Keratinocyte (primary cell): ENCODE results near the gene C10orf95. TPM values are rescaled to one million over a fixed set of nuclear protein-coding genes. Genes with fewer than 3 reads are reported as not detected.
A peak's percentile ranks its signal among the peaks of the same experiment; 100 is the strongest.
"Not testable (repeated sequence)": the region's sequence is repeated elsewhere in the genome, so short reads cannot be mapped to it uniquely, and the experiment has no call there.

Experiments
- DNase-seq: peaks from one replicate; pipeline ENCODE4 v3.0.0-alpha.2; 2011; ENCODE audit warnings: low read depth, missing footprints, low spot score
- FAIRE-seq: peaks from 2 replicates; lab custom pipeline; 2011; peaks lifted over from hg19 to GRCh38; lab: Jason Lieb, UNC
- H2AFZ ChIP-seq: 2 replicates; pipeline ENCODE4 v1.6.0; 2012; ENCODE audit warnings: low read length, control low read depth, inconsistent platforms; ENCODE audit not compliant: control insufficient read depth
- H3K27ac ChIP-seq: 2 replicates; pipeline ENCODE4 v1.5.1; 2011; ENCODE audit warnings: low read length; ENCODE audit not compliant: control insufficient read depth, insufficient read depth
- H3K27me3 ChIP-seq: 3 replicates; pipeline ENCODE4 v1.6.0; 2011; ENCODE audit warnings: low read length; ENCODE audit not compliant: control insufficient read depth, insufficient read depth; ENCODE audit errors: extremely low read depth
- H3K36me3 ChIP-seq, 2 experiments: 2 replicates in 1 of 2; 3 replicates in 1 of 2; pipeline ENCODE4 v1.5.1; 2011; ENCODE audit warnings: low read length in 2 of 2, mild to moderate bottlenecking in 1 of 2; ENCODE audit not compliant: control insufficient read depth in 2 of 2, insufficient read depth in 2 of 2; ENCODE audit errors: extremely low read depth in 1 of 2
- H3K4me1 ChIP-seq: 3 replicates; pipeline ENCODE4 v1.5.1; 2011; ENCODE audit warnings: low read length; ENCODE audit not compliant: control insufficient read depth, insufficient read depth; ENCODE audit errors: extremely low read depth
- H3K4me2 ChIP-seq: 3 replicates; pipeline ENCODE4 v1.6.0; 2011; ENCODE audit warnings: low read depth, low read length; ENCODE audit not compliant: control insufficient read depth, insufficient read depth; ENCODE audit errors: extremely low read depth
- H3K4me3 ChIP-seq, 3 experiments: fragments of 200-600 bp in 1 of 3; sonication (generic) in 1 of 3; 2 replicates in 2 of 3; 3 replicates in 1 of 3; pipeline ENCODE4 v1.5.1; 2011 to 2016; ENCODE audit warnings: low read length in 3 of 3, mild to moderate bottlenecking in 3 of 3, control low read depth in 2 of 3, inconsistent platforms in 1 of 3, low read depth in 1 of 3, mixed read lengths in 1 of 3, mixed run types in 1 of 3, moderate library complexity in 1 of 3; ENCODE audit not compliant: control insufficient read depth in 2 of 3, insufficient read depth in 2 of 3; ENCODE audit errors: extremely low read depth in 1 of 3
- H3K79me2 ChIP-seq: 2 replicates; pipeline ENCODE4 v1.6.0; 2012; ENCODE audit warnings: low read length; ENCODE audit not compliant: control insufficient read depth, insufficient read depth
- H3K9ac ChIP-seq: 3 replicates; pipeline ENCODE4 v1.6.0; 2011; ENCODE audit warnings: low read length; ENCODE audit not compliant: control insufficient read depth, insufficient read depth; ENCODE audit errors: extremely low read depth
- H3K9me1 ChIP-seq: 3 replicates; pipeline ENCODE4 v1.6.0; 2011; ENCODE audit warnings: low read length; ENCODE audit not compliant: control insufficient read depth, insufficient read depth; ENCODE audit errors: extremely low read depth
- H3K9me3 ChIP-seq: 2 replicates; pipeline ENCODE4 v1.5.1; 2012; ENCODE audit warnings: low read depth, low read length; ENCODE audit not compliant: control insufficient read depth
- H4K20me1 ChIP-seq: 3 replicates; pipeline ENCODE4 v1.6.0; 2011; ENCODE audit warnings: low read length; ENCODE audit not compliant: control insufficient read depth, insufficient read depth; ENCODE audit errors: extremely low read depth
- CTCF ChIP-seq, 3 experiments: IDR thresholded peaks in 1 of 3; conservative IDR thresholded peaks in 1 of 3; optimal IDR thresholded peaks in 1 of 3; 2 replicates in 2 of 3; 3 replicates in 1 of 3; pipeline versions ENCODE3 to v1.5.1; 2011; ENCODE audit warnings: low read length in 3 of 3, mild to moderate bottlenecking in 3 of 3, moderate library complexity in 2 of 3, control low read depth in 1 of 3, inconsistent platforms in 1 of 3; ENCODE audit not compliant: insufficient read depth in 2 of 3; ENCODE audit errors: extremely low read depth in 1 of 3
- EZH2 ChIP-seq: IDR thresholded peaks from one replicate; pipeline ENCODE4 v1.6.1; 2012; ENCODE audit warnings: inconsistent platforms, mild to moderate bottlenecking, low read length, moderate library complexity
- dilution Hi-C: fragments of 300-500 bp; cut with MboI; formaldehyde crosslinking; loops from one replicate; pipeline ENCODE4 v1.7.0; 2020; ENCODE audit warnings: low sequenced_read_pairs; ENCODE audit not compliant: extremely low pct_ligation_motif_present
- polyA plus RNA-seq, 5 experiments: library from polyadenylated mRNA; depleted of rRNA in 3 of 5; stranded (reverse) in 3 of 5; stranded (forward) in 1 of 5; unstranded in 1 of 5; fragments of >200 nt; gene quantifications; 1 replicate in 1 of 5; 2 replicates in 3 of 5; 3 replicates in 1 of 5; pipeline versions ENCODE4 v1.2.1 to v1.2.3, GENCODE V29; 2011 to 2012; ENCODE audit warnings: missing spikeins in 2 of 5, low read depth in 1 of 5, low replicate concordance in 1 of 5

The C10orf95 gene
- polyA plus RNA-seq, 1 donor (not counting 4 experiments of a cell fraction or from before 2014, with no cell fraction given) = 0.63 TPM

DNA sequence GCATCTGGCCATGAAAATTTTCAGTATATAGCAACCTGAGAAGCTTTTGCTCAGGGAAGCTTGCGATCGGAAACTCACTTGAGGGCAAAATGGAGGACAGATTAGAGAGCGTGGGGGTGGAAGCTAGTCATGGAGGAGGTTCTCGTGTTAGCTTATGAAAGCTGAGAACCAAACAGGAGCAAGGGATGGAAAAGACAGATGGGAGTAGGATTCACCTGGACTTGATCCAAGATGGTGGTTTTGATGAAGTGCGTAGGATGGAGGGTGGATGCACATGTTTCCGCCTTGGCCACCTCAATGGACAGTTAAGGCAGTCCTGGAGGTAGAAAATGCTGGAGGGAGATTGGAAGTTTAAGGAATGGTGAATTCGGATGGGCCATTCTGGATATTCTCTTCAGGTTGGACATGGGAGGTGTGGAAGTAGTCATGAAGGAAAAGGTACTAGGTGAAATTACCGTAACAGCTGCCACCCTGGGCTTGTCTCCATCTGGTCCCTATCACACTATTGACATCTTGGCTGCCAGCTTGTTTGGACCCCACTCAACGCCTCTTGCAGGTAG lies 6.3 kb upstream of the C10orf95 start:
- no peak overlapping the region for H3K27ac ChIP-seq
- H3K36me3 ChIP-seq = peaks cover 0 to 5% of the 10 kb centered on the region in 2 experiments
- H4K20me1 ChIP-seq = no peaks in the 10 kb centered on the region
- H3K4me2 ChIP-seq = no peak overlapping the region
- no peaks in the 10 kb centered on the region for H3K9me3 ChIP-seq
- dilution Hi-C loops = no loop called here
- no peak overlapping the region for H2AFZ ChIP-seq
- H3K4me3 ChIP-seq = no peak overlapping the region
- DNase-seq (no peak), FAIRE-seq (no peak)
- H3K9me1 ChIP-seq = peaks cover 3% of the 10 kb centered on the region
- H3K4me1 ChIP-seq = peaks cover 22% of the 10 kb centered on the region
- H3K79me2 ChIP-seq = no peaks in the 10 kb centered on the region
- H3K9ac ChIP-seq = no peak overlapping the region
- TF ChIP-seq CTCF (optimal IDR thresholded peaks at IDR 0.05 in 1 of 3, IDR thresholded peaks at IDR 0.05 in 1 of 3, conservative IDR thresholded peaks at IDR 0.05 in 1 of 3; ENCODE audit: extremely low read depth in 1 of 3, insufficient read depth in 2 of 3, low read length in 3 of 3) (no peak), EZH2 (no peak)
- no peaks in the 10 kb centered on the region for H3K27me3 ChIP-seq

DNA sequence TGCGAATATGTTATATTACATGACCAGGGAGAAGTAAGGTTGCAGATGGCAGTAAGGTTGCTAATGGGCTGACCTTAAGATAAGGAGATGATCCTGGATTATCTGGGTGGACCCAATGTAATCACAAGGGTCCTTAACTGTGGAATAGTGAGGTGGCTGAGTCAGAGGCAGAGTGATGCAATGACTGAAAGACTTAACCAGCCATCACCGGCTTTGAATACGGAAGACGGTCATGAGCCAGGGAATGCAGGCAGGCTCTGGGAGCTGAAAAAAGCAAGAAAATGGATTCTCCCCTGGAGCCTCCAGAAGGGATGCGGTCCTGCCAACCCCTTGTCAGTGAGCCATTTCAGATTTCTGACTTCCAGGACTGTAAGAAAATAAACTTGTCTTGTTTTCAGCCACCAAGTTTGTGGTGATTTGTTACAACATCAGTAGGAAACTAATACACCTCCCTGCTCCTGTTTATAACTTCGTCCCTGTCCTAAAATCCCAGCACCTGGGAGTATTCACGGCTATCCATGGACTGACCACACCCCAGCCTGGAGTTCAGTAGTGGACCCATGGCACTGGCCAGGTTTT lies 4.6 kb upstream of the C10orf95 start:
- FAIRE-seq (no peak), DNase-seq (no peak)
- Histone ChIP-seq H3K4me3 (no peak overlapping the region), H3K9ac (no peak overlapping the region), H3K27ac (peak overlapping the region; percentile 24), H3K36me3 (peaks cover 0 to 5% of the 10 kb centered on the region in 2 experiments), H3K9me1 (peaks cover 3% of the 10 kb centered on the region), H2AFZ (no peak overlapping the region), H3K27me3 (no peaks in the 10 kb centered on the region), H3K4me2 (no peak overlapping the region), H4K20me1 (no peaks in the 10 kb centered on the region), H3K9me3 (no peaks in the 10 kb centered on the region), H3K79me2 (no peaks in the 10 kb centered on the region), H3K4me1 (peaks cover 20% of the 10 kb centered on the region)
- dilution Hi-C loops = no loop called here
- TF ChIP-seq EZH2 (no peak), CTCF (optimal IDR thresholded peaks at IDR 0.05 in 1 of 3, IDR thresholded peaks at IDR 0.05 in 1 of 3, conservative IDR thresholded peaks at IDR 0.05 in 1 of 3; ENCODE audit: extremely low read depth in 1 of 3, insufficient read depth in 2 of 3, low read length in 3 of 3) (no peak)

GRCh38 chr10:102454662-102455487 lies 3.5 kb upstream of the C10orf95 start:
- H3K9me3 ChIP-seq, FAIRE-seq, DNase-seq, H2AFZ ChIP-seq, H3K9me1 ChIP-seq, H3K9ac ChIP-seq, H3K4me2 ChIP-seq, H3K36me3 ChIP-seq, H4K20me1 ChIP-seq, H3K79me2 ChIP-seq, H3K27me3 ChIP-seq, dilution Hi-C loops, H3K4me3 ChIP-seq: not testable (repeated sequence)
- Histone ChIP-seq H3K4me1 (peaks cover 18% of the 10 kb centered on the region), H3K27ac (peak overlapping the region; percentile 24)
